Measurements from ENCODE around the gene IL11.
A peak's percentile ranks its signal among the peaks of the same experiment; 100 is the strongest.
"Not testable (repeated sequence)": the region's sequence is repeated elsewhere in the genome, so short reads cannot be mapped to it uniquely, and the experiment has no call there.

IL11 gene

GRCh38 chr19:55370305-55370988, at the start of gene IL11:
Gene IL11 (minus strand): TSS chr19:55370463. CDS start chr19:55370310, 153 bp downstream.
- TF ChIP-seq CTCF (conservative IDR thresholded peaks at IDR 0.05; ENCODE audit: control insufficient read depth, insufficient read depth, low read depth, low read length): no peak
- H3K4me3 ChIP-seq (ENCODE audit: control insufficient read depth, low read depth, low read length): peak within 1 kb of the TSS; percentile 59
- peak; percentile 51 for DNase-seq (ENCODE audit: low read depth)

GRCh38 chr19:55419624-55420236, 49.5 kb upstream of the IL11 start:
- no peak for TF ChIP-seq CTCF (conservative IDR thresholded peaks at IDR 0.05; ENCODE audit: control insufficient read depth, insufficient read depth, low read depth, low read length)
- H3K4me3 ChIP-seq (ENCODE audit: control insufficient read depth, low read depth, low read length): no peak overlapping the region
- DNase-seq (ENCODE audit: low read depth): no peak

- TF ChIP-seq CTCF (conservative IDR thresholded peaks at IDR 0.05; ENCODE audit: control insufficient read depth, insufficient read depth, low read depth, low read length): no peak
- no peak overlapping the region for H3K4me3 ChIP-seq (ENCODE audit: control insufficient read depth, low read depth, low read length)
- no peak for DNase-seq (ENCODE audit: low read depth)
Measured at GRCh38 chr19:55419103-55419502, 48.8 kb upstream of the IL11 start.

GRCh38 chr19:55418185-55418584, 47.9 kb upstream of the IL11 start:
- no peak overlapping the region for H3K4me3 ChIP-seq (ENCODE audit: control insufficient read depth, low read depth, low read length)
- TF ChIP-seq CTCF (conservative IDR thresholded peaks at IDR 0.05; ENCODE audit: control insufficient read depth, insufficient read depth, low read depth, low read length): peak; percentile 75
- DNase-seq (ENCODE audit: low read depth): peak; percentile 85

GRCh38 chr19:55410168-55410567, 39.9 kb upstream of the IL11 start:
- no peak for TF ChIP-seq CTCF (conservative IDR thresholded peaks at IDR 0.05; ENCODE audit: control insufficient read depth, insufficient read depth, low read depth, low read length)
- DNase-seq (ENCODE audit: low read depth): no peak
- H3K4me3 ChIP-seq (ENCODE audit: control insufficient read depth, low read depth, low read length): no peak overlapping the region

GRCh38 chr19:55409179-55409578, 38.9 kb upstream of the IL11 start:
- not testable (repeated sequence) for H3K4me3 ChIP-seq (ENCODE audit: control insufficient read depth, low read depth, low read length); DNase-seq (ENCODE audit: low read depth)

GRCh38 chr19:55408533-55408872, 38.2 kb upstream of the IL11 start:
- peak overlapping the region; percentile 45 for H3K4me3 ChIP-seq (ENCODE audit: control insufficient read depth, low read depth, low read length)
- no peak for TF ChIP-seq CTCF (conservative IDR thresholded peaks at IDR 0.05; ENCODE audit: control insufficient read depth, insufficient read depth, low read depth, low read length)
- DNase-seq (ENCODE audit: low read depth): no peak
